ENCODE data around the gene FADS2.

GRCh38 chr11:61781585-61781984 lies 46.5 kb upstream of the FADS2 start:
- TF ChIP-seq PREB (CRISPR knock-in tag; IDR thresholded peaks at IDR 0.05) (no peak), SMARCE1 (IDR thresholded peaks at IDR 0.05) (no peak), CHAMP1 (IDR thresholded peaks at IDR 0.05) (no peak), KDM1A (IDR thresholded peaks at IDR 0.05) (no peak)
